ENCODE results near the gene HARS2. TPM values are rescaled to one million over a fixed set of nuclear protein-coding genes. Genes with fewer than 3 reads are reported as not detected.

HARS2 gene
- total and polyA plus RNA-seq, 10 of the 15 experiments (the other 5 are each of a cell fraction or from before 2014, with no cell fraction given): 9.3 to 34.3 (median 24.8) TPM

DNA sequence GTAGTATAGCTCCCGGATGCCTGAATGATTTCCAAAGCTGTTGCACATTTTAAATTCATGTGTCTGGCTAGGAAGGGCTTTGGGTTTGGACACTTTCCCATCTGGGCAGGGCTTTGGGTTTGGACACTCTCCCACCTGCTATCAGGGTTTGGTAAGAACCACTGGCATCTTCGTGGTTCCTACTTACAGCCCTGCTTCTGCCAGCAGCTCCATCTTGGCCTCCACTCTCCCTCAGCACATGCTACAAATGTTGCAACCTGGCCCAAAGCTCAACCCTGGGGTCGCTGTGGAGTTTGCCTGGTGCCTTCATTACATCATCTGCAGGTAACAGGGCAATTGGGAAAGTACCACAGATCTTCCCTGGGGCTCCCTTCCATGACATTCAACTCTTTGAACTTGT is 48.5 kb upstream of the HARS2 start (continued):
- TF ChIP-seq KLF5 (IDR thresholded peaks at IDR 0.05; ENCODE audit: partially characterized antibody): no peak
- TF ChIP-seq, protein P1, sequence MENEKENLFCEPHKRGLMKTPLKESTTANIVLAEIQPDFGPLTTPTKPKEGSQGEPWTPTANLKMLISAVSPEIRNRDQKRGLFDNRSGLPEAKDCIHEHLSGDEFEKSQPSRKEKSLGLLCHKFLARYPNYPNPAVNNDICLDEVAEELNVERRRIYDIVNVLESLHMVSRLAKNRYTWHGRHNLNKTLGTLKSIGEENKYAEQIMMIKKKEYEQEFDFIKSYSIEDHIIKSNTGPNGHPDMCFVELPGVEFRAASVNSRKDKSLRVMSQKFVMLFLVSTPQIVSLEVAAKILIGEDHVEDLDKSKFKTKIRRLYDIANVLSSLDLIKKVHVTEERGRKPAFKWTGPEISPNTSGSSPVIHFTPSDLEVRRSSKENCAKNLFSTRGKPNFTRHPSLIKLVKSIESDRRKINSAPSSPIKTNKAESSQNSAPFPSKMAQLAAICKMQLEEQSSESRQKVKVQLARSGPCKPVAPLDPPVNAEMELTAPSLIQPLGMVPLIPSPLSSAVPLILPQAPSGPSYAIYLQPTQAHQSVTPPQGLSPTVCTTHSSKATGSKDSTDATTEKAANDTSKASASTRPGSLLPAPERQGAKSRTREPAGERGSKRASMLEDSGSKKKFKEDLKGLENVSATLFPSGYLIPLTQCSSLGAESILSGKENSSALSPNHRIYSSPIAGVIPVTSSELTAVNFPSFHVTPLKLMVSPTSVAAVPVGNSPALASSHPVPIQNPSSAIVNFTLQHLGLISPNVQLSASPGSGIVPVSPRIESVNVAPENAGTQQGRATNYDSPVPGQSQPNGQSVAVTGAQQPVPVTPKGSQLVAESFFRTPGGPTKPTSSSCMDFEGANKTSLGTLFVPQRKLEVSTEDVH (IDR thresholded peaks at IDR 0.05; ENCODE audit: low read depth, partially characterized antibody): no peak
- TF ChIP-seq, protein P2, sequence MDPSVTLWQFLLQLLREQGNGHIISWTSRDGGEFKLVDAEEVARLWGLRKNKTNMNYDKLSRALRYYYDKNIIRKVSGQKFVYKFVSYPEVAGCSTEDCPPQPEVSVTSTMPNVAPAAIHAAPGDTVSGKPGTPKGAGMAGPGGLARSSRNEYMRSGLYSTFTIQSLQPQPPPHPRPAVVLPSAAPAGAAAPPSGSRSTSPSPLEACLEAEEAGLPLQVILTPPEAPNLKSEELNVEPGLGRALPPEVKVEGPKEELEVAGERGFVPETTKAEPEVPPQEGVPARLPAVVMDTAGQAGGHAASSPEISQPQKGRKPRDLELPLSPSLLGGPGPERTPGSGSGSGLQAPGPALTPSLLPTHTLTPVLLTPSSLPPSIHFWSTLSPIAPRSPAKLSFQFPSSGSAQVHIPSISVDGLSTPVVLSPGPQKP (IDR thresholded peaks at IDR 0.05; ENCODE audit: low read depth, low read length): no peak
- no peak for TF ChIP-seq NFYA (IDR thresholded peaks at IDR 0.05; ENCODE audit: borderline replicate concordance, low read depth, low read length)
- TF ChIP-seq MEF2B (IDR thresholded peaks at IDR 0.05; ENCODE audit: partially characterized antibody, poor library complexity, severe bottlenecking): no peak
- TF ChIP-seq HDAC6 (IDR thresholded peaks at IDR 0.05; ENCODE audit: unreplicated experiment): no peak
- TF ChIP-seq, protein P3, sequence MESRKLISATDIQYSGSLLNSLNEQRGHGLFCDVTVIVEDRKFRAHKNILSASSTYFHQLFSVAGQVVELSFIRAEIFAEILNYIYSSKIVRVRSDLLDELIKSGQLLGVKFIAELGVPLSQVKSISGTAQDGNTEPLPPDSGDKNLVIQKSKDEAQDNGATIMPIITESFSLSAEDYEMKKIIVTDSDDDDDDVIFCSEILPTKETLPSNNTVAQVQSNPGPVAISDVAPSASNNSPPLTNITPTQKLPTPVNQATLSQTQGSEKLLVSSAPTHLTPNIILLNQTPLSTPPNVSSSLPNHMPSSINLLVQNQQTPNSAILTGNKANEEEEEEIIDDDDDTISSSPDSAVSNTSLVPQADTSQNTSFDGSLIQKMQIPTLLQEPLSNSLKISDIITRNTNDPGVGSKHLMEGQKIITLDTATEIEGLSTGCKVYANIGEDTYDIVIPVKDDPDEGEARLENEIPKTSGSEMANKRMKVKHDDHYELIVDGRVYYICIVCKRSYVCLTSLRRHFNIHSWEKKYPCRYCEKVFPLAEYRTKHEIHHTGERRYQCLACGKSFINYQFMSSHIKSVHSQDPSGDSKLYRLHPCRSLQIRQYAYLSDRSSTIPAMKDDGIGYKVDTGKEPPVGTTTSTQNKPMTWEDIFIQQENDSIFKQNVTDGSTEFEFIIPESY (IDR thresholded peaks at IDR 0.05): no peak

Data from GM12878 (cell line).